IMR-90 (cell line): ENCODE results near the gene ZNF253. TPM values are rescaled to one million over a fixed set of nuclear protein-coding genes. Genes with fewer than 3 reads are reported as not detected.

ENCODE experiments used
- ATAC-seq: fragments of 200-7000 bp; cut with Tn5 transposase; 2 replicates; pipeline ENCODE4 v1.9.1; 2020; ENCODE audit warnings: low read depth, mild to moderate bottlenecking, moderate library complexity
- BruUV-seq: library from RNA; stranded (reverse); fragments of 400-500 nt; replicated peaks from 2 replicates; lab custom pipeline; 2021; lab: Mats Ljungman, UMichigan
- CTCF ChIA-PET: fragments of 300-600 bp; formaldehyde crosslinking; extraction: SDS; loops from one replicate; lab custom pipeline; 2021; ENCODE audit warnings: antibody characterized with exemption; lab: Yijun Ruan, JAX
- POLR2A ChIA-PET: fragments of 300-600 bp; sonication (Branson Sonifier 250); formaldehyde crosslinking; loops from one replicate; lab custom pipeline; 2022; ENCODE audit warnings: antibody characterized with exemption; ENCODE audit not compliant: unreplicated experiment; lab: Charles Lee
- DNase-seq: peaks from one replicate; pipeline ENCODE4 v3.0.0; 2013
- H2AFZ ChIP-seq: replicated peaks from 2 replicates; pipeline ENCODE3; 2013; ENCODE audit warnings: low read length, mild to moderate bottlenecking; ENCODE audit not compliant: poor library complexity
- H2AK5ac ChIP-seq: 2 replicates; pipeline ENCODE4 v1.6.1; 2013; ENCODE audit warnings: low read depth, low read length, inconsistent platforms
- H2AK9ac ChIP-seq: replicated peaks from 2 replicates; pipeline ENCODE3; 2013; ENCODE audit warnings: mild to moderate bottlenecking, low read depth, low read length, moderate library complexity; ENCODE audit not compliant: poor library complexity
- H2BK120ac ChIP-seq: 2 replicates; pipeline ENCODE4 v1.6.1; 2013; ENCODE audit warnings: low read depth, low read length, inconsistent platforms
- H2BK15ac ChIP-seq: 3 replicates; pipeline ENCODE4 v1.6.1; 2013; ENCODE audit warnings: low read depth, low read length, inconsistent platforms
- H2BK20ac ChIP-seq: 2 replicates; pipeline ENCODE4 v1.6.1; 2013; ENCODE audit warnings: low read depth, mild to moderate bottlenecking, inconsistent platforms, low read length, moderate library complexity
- H2BK5ac ChIP-seq: 2 replicates; pipeline ENCODE4 v1.6.1; 2013; ENCODE audit warnings: mild to moderate bottlenecking, low read depth, low read length, inconsistent platforms; ENCODE audit not compliant: poor library complexity, severe bottlenecking
- H3K14ac ChIP-seq: replicated peaks from 2 replicates; pipeline ENCODE4 v1.6.1; 2013; ENCODE audit warnings: low read depth, low read length, inconsistent platforms
- H3K18ac ChIP-seq: 2 replicates; pipeline ENCODE4 v1.6.1; 2013; ENCODE audit warnings: low read depth, low read length, control low read depth
- H3K23ac ChIP-seq: 2 replicates; pipeline ENCODE4 v1.6.1; 2013; ENCODE audit warnings: low read depth, low read length, inconsistent platforms
- H3K27ac ChIP-seq: 2 replicates; pipeline ENCODE4 v1.5.1; 2013; ENCODE audit warnings: mild to moderate bottlenecking, control low read depth, low read length; ENCODE audit not compliant: insufficient read depth
- H3K27me3 ChIP-seq: 2 replicates; pipeline ENCODE4 v1.6.1; 2013; ENCODE audit warnings: low read length; ENCODE audit not compliant: control insufficient read depth, insufficient read depth
- H3K36me3 ChIP-seq: 2 replicates; pipeline ENCODE4 v1.6.1; 2013; ENCODE audit warnings: low read length, mixed read lengths; ENCODE audit not compliant: control insufficient read depth, insufficient read depth
- H3K4ac ChIP-seq: 2 replicates; pipeline ENCODE4 v1.6.1; 2013; ENCODE audit warnings: low read depth, low read length, inconsistent platforms
- H3K4me1 ChIP-seq: 2 replicates; pipeline ENCODE4 v1.6.1; 2013; ENCODE audit warnings: low read length, mixed read lengths; ENCODE audit not compliant: control insufficient read depth, insufficient read depth
- H3K4me2 ChIP-seq: 2 replicates; pipeline ENCODE4 v1.6.1; 2013; ENCODE audit warnings: low read depth, mild to moderate bottlenecking, control low read depth, low read length, moderate library complexity
- H3K4me3 ChIP-seq: 2 replicates; pipeline ENCODE4 v1.5.1; 2013; ENCODE audit warnings: low read depth, mild to moderate bottlenecking, control low read depth, low read length, moderate library complexity; ENCODE audit not compliant: insufficient read depth
- H3K56ac ChIP-seq: 2 replicates; pipeline ENCODE4 v1.6.1; 2013; ENCODE audit warnings: low read length, inconsistent platforms; ENCODE audit not compliant: insufficient read depth; ENCODE audit errors: extremely low read depth
- H3K79me1 ChIP-seq, 2 experiments: 2 replicates each; pipeline ENCODE4 v1.6.1; 2013; ENCODE audit warnings: low read length in 2 of 2, inconsistent platforms in 1 of 2, low read depth in 1 of 2
- H3K9ac ChIP-seq: 2 replicates; pipeline ENCODE4 v1.6.1; 2013; ENCODE audit warnings: low read depth, low read length, control low read depth
- H3K9me1 ChIP-seq: 2 replicates; pipeline ENCODE4 v1.6.1; 2013; ENCODE audit warnings: low read length, inconsistent platforms; ENCODE audit not compliant: insufficient read depth
- H3K9me3 ChIP-seq: 2 replicates; pipeline ENCODE4 v1.6.1; 2013; ENCODE audit warnings: low read length; ENCODE audit not compliant: control insufficient read depth, insufficient read depth
- H4K20me1 ChIP-seq: 2 replicates; pipeline ENCODE4 v1.6.1; 2013; ENCODE audit warnings: low read length, inconsistent platforms; ENCODE audit not compliant: insufficient read depth
- H4K5ac ChIP-seq: 2 replicates; pipeline ENCODE4 v1.6.1; 2013; ENCODE audit warnings: mild to moderate bottlenecking, low read depth, low read length, control low read depth
- H4K8ac ChIP-seq, 2 experiments: 2 replicates each; pipeline ENCODE4 v1.6.1; 2013; ENCODE audit warnings: low read depth in 2 of 2, low read length in 2 of 2, control low read depth in 1 of 2, inconsistent platforms in 1 of 2
- H4K91ac ChIP-seq: 2 replicates; pipeline ENCODE4 v1.6.1; 2013; ENCODE audit warnings: low read depth, low read length, inconsistent platforms; ENCODE audit not compliant: insufficient read depth
- CTCF ChIP-seq: conservative IDR thresholded peaks from 2 replicates; pipeline ENCODE4 v1.5.1; 2012; ENCODE audit warnings: mild to moderate bottlenecking, low read depth, low read length, improper control_type of control experiment
- FOS ChIP-seq: fragments of 150-350 bp; IDR thresholded peaks from 2 replicates; pipeline ENCODE4 v1.6.1; 2016; ENCODE audit warnings: low read depth, low read length
- MAFK ChIP-seq: IDR thresholded peaks from 2 replicates; pipeline ENCODE4 v1.6.1; 2012; ENCODE audit warnings: low read depth, low read length, improper control_type of control experiment
- MAZ ChIP-seq: IDR thresholded peaks from 2 replicates; pipeline ENCODE4 v1.6.1; 2012; ENCODE audit warnings: low read depth, mild to moderate bottlenecking, low read length, improper control_type of control experiment, moderate library complexity, borderline replicate concordance
- RAD21 ChIP-seq: IDR thresholded peaks from 2 replicates; pipeline ENCODE4 v1.6.1; 2012; ENCODE audit warnings: low read length, improper control_type of control experiment
- WGBS, 2 experiments: methylation state at CpG; one replicate each; pipeline versions ENCODE4 v1.1.5 to v1.1.7; 2013; ENCODE audit warnings: missing lambda C conversion rate in 2 of 2; ENCODE audit not compliant: insufficient read length in 1 of 2; ENCODE audit errors: extremely low coverage in 2 of 2; 5-methylcytosine and 5-hydroxymethylcytosine counted together
- dilution Hi-C: fragments of 300-500 bp; cut with HindIII; formaldehyde crosslinking; loops from one replicate; pipeline ENCODE4 v1.14.3; 2018; ENCODE audit warnings: low sequenced_read_pairs; ENCODE audit not compliant: unreplicated experiment
- in situ Hi-C: fragments of 300-500 bp; cut with MboI; formaldehyde crosslinking; loops from 3 replicates; pipeline ENCODE4 v1.14.3; 2019; ENCODE audit warnings: low sequenced_read_pairs, inconsistent platforms, mixed read lengths
- intact Hi-C: fragments of 100-400 bp; cut with micrococcal nuclease; formaldehyde crosslinking; loops from 2 replicates; pipeline ENCODE4 v1.10.0; 2022
- polyA plus RNA-seq, 3 experiments: library from polyadenylated mRNA; depleted of rRNA; stranded (reverse); fragments of >200 nt; gene quantifications; 2 replicates each; pipeline ENCODE4 v1.2.3, GENCODE V29; 2012; ENCODE audit warnings: low replicate concordance in 1 of 3
- total RNA-seq: library from RNA; depleted of rRNA; stranded (reverse); fragments of >200 nt; gene quantifications from 2 replicates; pipeline ENCODE4 v1.2.3, GENCODE V29; 2012

ZNF253 gene
- total and polyA plus RNA-seq, 2 of the 4 experiments (the other 2 are of a cell fraction) = 0.74 to 3.4 TPM

GRCh38 chr19:19847781-19848180 is 17.9 kb upstream of the ZNF253 start:
- H4K5ac ChIP-seq = no peak overlapping the region
- H2BK5ac ChIP-seq = no peak overlapping the region
- no peak overlapping the region for H3K56ac ChIP-seq
- H4K91ac ChIP-seq = no peak overlapping the region
- H3K4me1 ChIP-seq = no peaks in the 10 kb centered on the region
- intact Hi-C loops (no loop called here), in situ Hi-C loops (no loop called here), dilution Hi-C loops (no loop called here)
- no peak overlapping the region for H2AK5ac ChIP-seq
- no peaks in the 10 kb centered on the region for H3K36me3 ChIP-seq
- no peak overlapping the region for H2AFZ ChIP-seq
- H4K8ac ChIP-seq = no peak overlapping the region
- no TSS peak for BruUV-seq
- H3K9me1 ChIP-seq = no peaks in the 10 kb centered on the region
- 100% methylated on average over 2 of the region's 12 CpGs; no CpG with 5 or more reads in 1 of the 2 experiments for whole genome bisulfite sequencing, 2 experiments
- H3K9me3 ChIP-seq = peaks cover 25% of the 10 kb centered on the region
- no peak overlapping the region for H3K18ac ChIP-seq
- no peak overlapping the region for H3K14ac ChIP-seq
- H2BK20ac ChIP-seq = no peak overlapping the region
- no peak overlapping the region for H3K9ac ChIP-seq
- ChIA-PET POLR2A (no interaction called here), CTCF (no interaction called here)
- H3K79me1 ChIP-seq = no peaks in the 10 kb centered on the region
- H3K4ac ChIP-seq = no peak overlapping the region
- H3K23ac ChIP-seq = no peak overlapping the region
- no peak overlapping the region for H2BK15ac ChIP-seq
- DNase-seq (no peak), ATAC-seq (no peak)
- H3K4me2 ChIP-seq = no peak overlapping the region
- no peak overlapping the region for H2BK120ac ChIP-seq
- no peak overlapping the region for H3K27ac ChIP-seq
- no peaks in the 10 kb centered on the region for H3K27me3 ChIP-seq
- no peak overlapping the region for H2AK9ac ChIP-seq
- H3K4me3 ChIP-seq = no peak overlapping the region
- H4K20me1 ChIP-seq = no peaks in the 10 kb centered on the region
- TF ChIP-seq CTCF (no peak), RAD21 (no peak), MAFK (no peak), MAZ (no peak), FOS (no peak)
